Panc1 (cell line): ENCODE results near the gene PDE4C.

Experiments
- POLR2AphosphoS5 ChIP-seq: IDR thresholded peaks from 2 replicates; pipeline ENCODE4 v1.6.1; 2012; ENCODE audit warnings: mild to moderate bottlenecking, low read depth, low read length, moderate library complexity
- SIN3A ChIP-seq: IDR thresholded peaks from 2 replicates; pipeline ENCODE4 v1.6.1; 2012; ENCODE audit warnings: low read depth, mild to moderate bottlenecking, low read length, moderate library complexity, borderline replicate concordance; ENCODE audit not compliant: insufficient read depth
- TCF7L2 ChIP-seq: IDR thresholded peaks from 2 replicates; pipeline ENCODE4 v1.6.1; 2011; ENCODE audit warnings: mild to moderate bottlenecking, low read depth, low read length, inconsistent platforms
- TF ChIP-seq, protein P1 (sequence below): fragments of 450-650 bp; IDR thresholded peaks from 2 replicates; pipeline ENCODE4 v1.5.1; 2017; ENCODE audit warnings: mild to moderate bottlenecking
- TF ChIP-seq, protein P2 (sequence below), 2 experiments: IDR thresholded peaks; 2 replicates each; pipeline ENCODE4 v1.6.1; 2011 to 2012; ENCODE audit warnings: low read depth in 2 of 2, control low read depth in 1 of 2, low read length in 1 of 2, mild to moderate bottlenecking in 1 of 2, moderate library complexity in 1 of 2; ENCODE audit not compliant: insufficient read depth in 1 of 2

DNA sequence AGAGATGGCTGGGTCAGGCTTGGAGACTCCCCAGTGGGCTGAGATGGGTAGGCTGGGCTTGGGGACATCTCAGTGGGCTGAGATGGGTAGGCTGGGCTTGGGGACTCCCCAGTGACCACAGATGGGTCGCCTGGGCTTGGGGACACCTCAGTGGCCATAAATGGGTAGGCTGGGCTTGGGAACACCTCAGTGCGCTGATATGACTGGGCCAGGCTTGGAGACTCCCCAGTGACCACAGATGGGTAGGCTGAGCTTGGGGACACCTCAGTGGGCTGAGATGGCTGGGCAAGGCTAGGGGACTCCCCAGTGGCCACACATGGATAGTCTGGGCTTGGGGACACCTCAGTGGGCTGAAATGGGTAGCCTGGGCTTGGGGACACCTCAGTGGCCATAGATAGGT lies 35.2 kb upstream of the PDE4C start:
- TF ChIP-seq, protein P1, sequence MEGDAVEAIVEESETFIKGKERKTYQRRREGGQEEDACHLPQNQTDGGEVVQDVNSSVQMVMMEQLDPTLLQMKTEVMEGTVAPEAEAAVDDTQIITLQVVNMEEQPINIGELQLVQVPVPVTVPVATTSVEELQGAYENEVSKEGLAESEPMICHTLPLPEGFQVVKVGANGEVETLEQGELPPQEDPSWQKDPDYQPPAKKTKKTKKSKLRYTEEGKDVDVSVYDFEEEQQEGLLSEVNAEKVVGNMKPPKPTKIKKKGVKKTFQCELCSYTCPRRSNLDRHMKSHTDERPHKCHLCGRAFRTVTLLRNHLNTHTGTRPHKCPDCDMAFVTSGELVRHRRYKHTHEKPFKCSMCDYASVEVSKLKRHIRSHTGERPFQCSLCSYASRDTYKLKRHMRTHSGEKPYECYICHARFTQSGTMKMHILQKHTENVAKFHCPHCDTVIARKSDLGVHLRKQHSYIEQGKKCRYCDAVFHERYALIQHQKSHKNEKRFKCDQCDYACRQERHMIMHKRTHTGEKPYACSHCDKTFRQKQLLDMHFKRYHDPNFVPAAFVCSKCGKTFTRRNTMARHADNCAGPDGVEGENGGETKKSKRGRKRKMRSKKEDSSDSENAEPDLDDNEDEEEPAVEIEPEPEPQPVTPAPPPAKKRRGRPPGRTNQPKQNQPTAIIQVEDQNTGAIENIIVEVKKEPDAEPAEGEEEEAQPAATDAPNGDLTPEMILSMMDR = no peak
- no peak for TF ChIP-seq TCF7L2
- no peak for TF ChIP-seq POLR2AphosphoS5
- TF ChIP-seq, protein P2, sequence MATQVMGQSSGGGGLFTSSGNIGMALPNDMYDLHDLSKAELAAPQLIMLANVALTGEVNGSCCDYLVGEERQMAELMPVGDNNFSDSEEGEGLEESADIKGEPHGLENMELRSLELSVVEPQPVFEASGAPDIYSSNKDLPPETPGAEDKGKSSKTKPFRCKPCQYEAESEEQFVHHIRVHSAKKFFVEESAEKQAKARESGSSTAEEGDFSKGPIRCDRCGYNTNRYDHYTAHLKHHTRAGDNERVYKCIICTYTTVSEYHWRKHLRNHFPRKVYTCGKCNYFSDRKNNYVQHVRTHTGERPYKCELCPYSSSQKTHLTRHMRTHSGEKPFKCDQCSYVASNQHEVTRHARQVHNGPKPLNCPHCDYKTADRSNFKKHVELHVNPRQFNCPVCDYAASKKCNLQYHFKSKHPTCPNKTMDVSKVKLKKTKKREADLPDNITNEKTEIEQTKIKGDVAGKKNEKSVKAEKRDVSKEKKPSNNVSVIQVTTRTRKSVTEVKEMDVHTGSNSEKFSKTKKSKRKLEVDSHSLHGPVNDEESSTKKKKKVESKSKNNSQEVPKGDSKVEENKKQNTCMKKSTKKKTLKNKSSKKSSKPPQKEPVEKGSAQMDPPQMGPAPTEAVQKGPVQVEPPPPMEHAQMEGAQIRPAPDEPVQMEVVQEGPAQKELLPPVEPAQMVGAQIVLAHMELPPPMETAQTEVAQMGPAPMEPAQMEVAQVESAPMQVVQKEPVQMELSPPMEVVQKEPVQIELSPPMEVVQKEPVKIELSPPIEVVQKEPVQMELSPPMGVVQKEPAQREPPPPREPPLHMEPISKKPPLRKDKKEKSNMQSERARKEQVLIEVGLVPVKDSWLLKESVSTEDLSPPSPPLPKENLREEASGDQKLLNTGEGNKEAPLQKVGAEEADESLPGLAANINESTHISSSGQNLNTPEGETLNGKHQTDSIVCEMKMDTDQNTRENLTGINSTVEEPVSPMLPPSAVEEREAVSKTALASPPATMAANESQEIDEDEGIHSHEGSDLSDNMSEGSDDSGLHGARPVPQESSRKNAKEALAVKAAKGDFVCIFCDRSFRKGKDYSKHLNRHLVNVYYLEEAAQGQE (IDR thresholded peaks at IDR 0.05; ENCODE audit: insufficient read depth in 1 of 2, low read depth in 2 of 2, low read length in 1 of 2) = no peak
- TF ChIP-seq SIN3A = no peak
